MM.1S (cell line): Measurements from ENCODE around the gene LDLRAD4.

Experiments used
- DNase-seq: peaks from one replicate; pipeline ENCODE4 v3.0.0-alpha.2; 2015
- H2AFZ ChIP-seq: fragments of 300-600 bp; sonication (generic); 2 replicates; pipeline ENCODE4 v1.6.0; 2016; ENCODE audit warnings: antibody characterized with exemption, low read length
- H3F3A ChIP-seq: fragments of 300-600 bp; sonication (generic); 2 replicates; pipeline ENCODE4 v1.6.1; 2016; ENCODE audit warnings: mild to moderate bottlenecking, antibody characterized with exemption, low read length, moderate library complexity, mixed read lengths; ENCODE audit not compliant: insufficient read depth
- H3K27ac ChIP-seq: fragments of 300-600 bp; sonication (generic); 2 replicates; pipeline ENCODE4 v1.5.1; 2016; ENCODE audit warnings: mild to moderate bottlenecking, low read length
- H3K27me3 ChIP-seq: fragments of 300-600 bp; sonication (generic); replicated peaks from 2 replicates; pipeline ENCODE4 v1.6.0; 2016; ENCODE audit warnings: low read length; ENCODE audit not compliant: insufficient read depth
- H3K36me3 ChIP-seq: fragments of 300-600 bp; sonication (generic); replicated peaks from 2 replicates; pipeline ENCODE4 v1.6.1; 2016; ENCODE audit warnings: mild to moderate bottlenecking, low read length, mixed read lengths; ENCODE audit not compliant: insufficient read depth
- H3K4me1 ChIP-seq: fragments of 300-600 bp; sonication (generic); 2 replicates; pipeline ENCODE4 v1.6.1; 2016; ENCODE audit warnings: low read length, mixed read lengths
- H3K4me2 ChIP-seq: fragments of 300-600 bp; sonication (generic); 2 replicates; pipeline ENCODE4 v1.6.0; 2016; ENCODE audit warnings: low read depth, low read length
- H3K4me3 ChIP-seq: fragments of 300-600 bp; sonication (generic); 2 replicates; pipeline ENCODE4 v1.5.1; 2016; ENCODE audit warnings: low read length, mixed read lengths
- H3K79me2 ChIP-seq: fragments of 300-600 bp; sonication (generic); 2 replicates; pipeline ENCODE4 v1.6.1; 2016; ENCODE audit warnings: mixed run types, low read length, mixed read lengths
- H3K9ac ChIP-seq: fragments of 300-600 bp; sonication (generic); 2 replicates; pipeline ENCODE4 v1.6.1; 2016; ENCODE audit warnings: low read length, mixed read lengths
- H3K9me2 ChIP-seq: fragments of 300-600 bp; sonication (generic); replicated peaks from 2 replicates; pipeline ENCODE4 v1.6.1; 2016; ENCODE audit warnings: mild to moderate bottlenecking, low read length, mixed read lengths; ENCODE audit not compliant: insufficient read depth
- H3K9me3 ChIP-seq: fragments of 300-600 bp; sonication (generic); replicated peaks from 2 replicates; pipeline ENCODE4 v1.6.1; 2016; ENCODE audit warnings: mild to moderate bottlenecking, low read length, mixed read lengths; ENCODE audit not compliant: insufficient read depth
- H4K20me1 ChIP-seq: fragments of 300-600 bp; sonication (generic); 2 replicates; pipeline ENCODE4 v1.6.1; 2016; ENCODE audit warnings: mild to moderate bottlenecking, low read length, moderate library complexity, mixed read lengths; ENCODE audit not compliant: insufficient read depth
- EZH2 ChIP-seq: fragments of 300-600 bp; sonication (generic); optimal IDR thresholded peaks from 2 replicates; pipeline ENCODE3; 2017; ENCODE audit warnings: low read depth, mild to moderate bottlenecking, antibody characterized with exemption, low read length, mixed read lengths
- EZH2phosphoT487 ChIP-seq: fragments of 300-600 bp; sonication (generic); IDR thresholded peaks from 2 replicates; pipeline ENCODE4 v1.6.1; 2018; ENCODE audit warnings: antibody characterized with exemption, low read length
- TF ChIP-seq, protein P1 (sequence below): fragments of 300-600 bp; sonication (generic); IDR thresholded peaks from 2 replicates; pipeline ENCODE4 v1.5.1; 2016; ENCODE audit warnings: antibody characterized with exemption, low read length, mixed read lengths

Gene LDLRAD4

DNA sequence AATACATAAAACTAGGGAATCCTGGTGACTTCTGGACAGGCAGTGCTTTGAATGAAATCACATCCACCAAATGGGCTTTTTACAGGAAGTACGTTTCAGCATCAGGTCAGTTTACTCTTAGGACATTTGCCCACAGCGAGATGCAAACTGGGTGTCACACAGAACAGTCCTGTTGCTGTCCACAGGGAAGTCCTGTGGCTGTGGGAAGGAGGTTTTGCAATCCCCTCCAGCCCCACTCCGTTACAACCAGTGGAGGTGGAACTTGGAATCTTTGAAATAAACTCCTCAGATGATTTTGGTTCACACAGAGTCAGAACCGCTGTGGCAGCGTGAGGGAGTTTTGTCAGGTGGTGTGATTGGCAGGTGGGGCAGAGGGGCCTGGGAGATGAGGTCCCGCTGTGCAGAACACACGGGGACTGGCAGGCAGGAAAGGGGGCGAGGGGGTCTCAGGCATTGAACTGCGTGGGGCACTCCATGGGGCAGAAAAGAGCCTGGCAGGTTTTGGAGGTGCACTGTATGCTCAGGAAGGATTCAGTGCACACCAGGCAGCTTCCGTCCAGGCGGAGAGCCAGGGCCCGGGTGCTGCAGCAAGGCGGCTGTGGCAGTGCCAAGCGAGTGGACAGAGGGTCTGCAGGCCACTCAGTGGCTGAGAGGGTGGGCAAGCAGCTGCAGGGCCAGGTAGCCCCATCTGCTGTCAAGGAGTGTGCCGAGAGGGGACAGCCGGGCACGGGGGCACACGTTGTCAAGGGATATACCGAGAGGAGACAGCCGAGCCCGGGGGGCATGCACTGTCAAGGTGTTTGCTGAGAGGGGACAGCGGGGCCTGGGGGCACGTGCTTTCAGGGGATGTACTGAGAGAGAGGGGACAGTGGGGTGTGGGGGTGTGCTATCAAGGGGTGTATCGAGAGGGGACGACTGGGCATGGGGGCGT, 148.7 kb downstream of the LDLRAD4 start:
- peaks cover 15% of the 10 kb centered on the region for H3K4me1 ChIP-seq
- H3K9ac ChIP-seq, result no peak overlapping the region
- no peaks in the 10 kb centered on the region for H3K27me3 ChIP-seq
- DNase-seq, result no peak
- peaks cover 11% of the 10 kb centered on the region for H3F3A ChIP-seq
- H3K27ac ChIP-seq, result no peak overlapping the region
- no peaks in the 10 kb centered on the region for H3K9me3 ChIP-seq
- no peak overlapping the region for H3K4me2 ChIP-seq
- no peaks in the 10 kb centered on the region for H4K20me1 ChIP-seq
- TF ChIP-seq EZH2phosphoT487, result no peak
- TF ChIP-seq, protein P1, sequence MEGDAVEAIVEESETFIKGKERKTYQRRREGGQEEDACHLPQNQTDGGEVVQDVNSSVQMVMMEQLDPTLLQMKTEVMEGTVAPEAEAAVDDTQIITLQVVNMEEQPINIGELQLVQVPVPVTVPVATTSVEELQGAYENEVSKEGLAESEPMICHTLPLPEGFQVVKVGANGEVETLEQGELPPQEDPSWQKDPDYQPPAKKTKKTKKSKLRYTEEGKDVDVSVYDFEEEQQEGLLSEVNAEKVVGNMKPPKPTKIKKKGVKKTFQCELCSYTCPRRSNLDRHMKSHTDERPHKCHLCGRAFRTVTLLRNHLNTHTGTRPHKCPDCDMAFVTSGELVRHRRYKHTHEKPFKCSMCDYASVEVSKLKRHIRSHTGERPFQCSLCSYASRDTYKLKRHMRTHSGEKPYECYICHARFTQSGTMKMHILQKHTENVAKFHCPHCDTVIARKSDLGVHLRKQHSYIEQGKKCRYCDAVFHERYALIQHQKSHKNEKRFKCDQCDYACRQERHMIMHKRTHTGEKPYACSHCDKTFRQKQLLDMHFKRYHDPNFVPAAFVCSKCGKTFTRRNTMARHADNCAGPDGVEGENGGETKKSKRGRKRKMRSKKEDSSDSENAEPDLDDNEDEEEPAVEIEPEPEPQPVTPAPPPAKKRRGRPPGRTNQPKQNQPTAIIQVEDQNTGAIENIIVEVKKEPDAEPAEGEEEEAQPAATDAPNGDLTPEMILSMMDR, result no peak
- no peak for TF ChIP-seq EZH2
- H3K79me2 ChIP-seq, result no peaks in the 10 kb centered on the region
- no peak overlapping the region for H2AFZ ChIP-seq
- no peak overlapping the region for H3K4me3 ChIP-seq
- no peaks in the 10 kb centered on the region for H3K9me2 ChIP-seq
- no peaks in the 10 kb centered on the region for H3K36me3 ChIP-seq

DNA sequence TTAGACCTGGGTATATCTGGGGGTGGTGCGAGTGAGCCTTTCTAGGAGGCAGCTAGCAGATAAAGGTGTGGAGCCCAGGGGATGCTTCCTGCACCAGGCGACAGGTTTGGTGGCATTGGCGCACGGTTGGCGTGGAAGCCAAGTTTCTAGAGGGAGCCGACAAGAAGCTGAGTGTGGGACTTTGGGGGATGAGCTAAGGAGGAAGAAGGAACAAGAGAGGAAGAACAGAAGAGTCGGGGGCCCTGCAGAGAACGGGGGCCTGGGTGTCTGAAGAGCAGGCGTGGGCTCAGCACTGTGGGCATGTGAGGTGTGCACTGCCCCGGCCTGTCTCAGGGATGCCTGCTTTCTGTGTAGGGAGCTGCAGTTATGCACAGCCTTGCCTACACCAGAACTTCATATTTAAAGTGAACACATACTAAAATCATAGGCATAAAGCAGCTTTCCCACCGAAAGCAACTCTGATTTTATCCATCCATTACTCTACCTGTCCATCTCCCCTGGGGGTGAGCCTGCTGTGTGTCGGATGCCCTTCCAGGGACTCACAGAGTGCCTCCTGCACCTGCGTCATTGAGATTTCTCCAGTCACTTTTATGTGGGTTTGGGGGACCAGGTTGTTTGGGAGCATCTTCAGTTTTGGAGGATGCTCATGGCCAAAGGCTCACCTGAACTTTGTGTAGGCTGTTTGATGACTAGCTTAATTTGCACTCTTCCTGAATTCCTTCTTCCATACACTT, 149.7 kb downstream of the LDLRAD4 start:
- DNase-seq, result no peak
- Histone ChIP-seq H3K27me3 (no peaks in the 10 kb centered on the region), H3K4me1 (peaks cover 25% of the 10 kb centered on the region), H3K36me3 (no peaks in the 10 kb centered on the region), H3K27ac (no peak overlapping the region), H4K20me1 (no peaks in the 10 kb centered on the region), H2AFZ (no peak overlapping the region), H3F3A (peaks cover 22% of the 10 kb centered on the region), H3K9me2 (no peaks in the 10 kb centered on the region), H3K79me2 (no peaks in the 10 kb centered on the region), H3K9me3 (no peaks in the 10 kb centered on the region), H3K4me2 (no peak overlapping the region), H3K4me3 (no peak overlapping the region), H3K9ac (no peak overlapping the region)
- TF ChIP-seq EZH2, result no peak
- TF ChIP-seq EZH2phosphoT487, result no peak
- TF ChIP-seq, protein P1, result no peak

DNA sequence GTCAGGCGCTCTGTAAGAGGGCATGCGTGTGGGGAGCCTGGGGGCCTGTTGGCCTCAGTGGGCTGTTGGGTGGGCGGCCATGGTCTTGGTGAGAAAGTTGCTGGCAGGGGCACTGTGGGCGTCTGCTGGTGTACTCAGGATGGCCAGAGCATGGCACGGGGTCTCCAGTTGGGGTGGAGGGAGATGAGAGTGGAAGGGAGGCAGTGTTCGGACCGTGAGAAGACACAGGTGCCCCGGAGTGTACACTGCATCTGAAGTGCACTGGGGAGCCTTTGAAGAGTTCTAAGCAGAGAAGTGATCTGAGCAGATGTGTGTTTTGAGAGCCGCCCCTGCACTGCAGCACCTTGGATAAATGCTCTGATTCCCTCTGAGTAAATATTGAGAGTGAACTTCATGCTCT, 150.8 kb downstream of the LDLRAD4 start:
- no peak overlapping the region for H3K4me3 ChIP-seq
- H3F3A ChIP-seq, result peaks cover 22% of the 10 kb centered on the region
- DNase-seq, result no peak
- no peak overlapping the region for H3K4me2 ChIP-seq
- H3K79me2 ChIP-seq, result no peaks in the 10 kb centered on the region
- TF ChIP-seq, protein P1, result no peak
- TF ChIP-seq EZH2phosphoT487 (no peak), EZH2 (no peak)
- H3K9ac ChIP-seq, result no peak overlapping the region
- no peak overlapping the region for H2AFZ ChIP-seq
- no peaks in the 10 kb centered on the region for H3K9me2 ChIP-seq
- peaks cover 26% of the 10 kb centered on the region for H3K4me1 ChIP-seq
- no peaks in the 10 kb centered on the region for H3K36me3 ChIP-seq
- H3K27ac ChIP-seq, result no peak overlapping the region
- H3K27me3 ChIP-seq, result no peaks in the 10 kb centered on the region
- no peaks in the 10 kb centered on the region for H3K9me3 ChIP-seq
- H4K20me1 ChIP-seq, result no peaks in the 10 kb centered on the region
